PC-3 (cell line): ENCODE measurements around the gene CCT4.
"Not testable (repeated sequence)": the region's sequence is repeated elsewhere in the genome, so short reads cannot be mapped to it uniquely, and the experiment has no call there.

ENCODE experiments used
- CTCF ChIP-seq: fragments of 300-600 bp; sonication (generic); conservative IDR thresholded peaks from 2 replicates; pipeline ENCODE4 v1.5.1; 2017; ENCODE audit warnings: antibody characterized with exemption, low read depth, mild to moderate bottlenecking, low read length
- EZH2 ChIP-seq: fragments of 300-600 bp; sonication (generic); IDR thresholded peaks from one replicate; pipeline ENCODE4 v1.6.1; 2017; ENCODE audit warnings: antibody characterized with exemption, mild to moderate bottlenecking, low read length; ENCODE audit not compliant: unreplicated experiment
- EZH2phosphoT487 ChIP-seq: fragments of 300-600 bp; sonication (generic); IDR thresholded peaks from 2 replicates; pipeline ENCODE4 v1.6.1; 2018; ENCODE audit warnings: mild to moderate bottlenecking, antibody characterized with exemption, low read length, borderline replicate concordance

DNA sequence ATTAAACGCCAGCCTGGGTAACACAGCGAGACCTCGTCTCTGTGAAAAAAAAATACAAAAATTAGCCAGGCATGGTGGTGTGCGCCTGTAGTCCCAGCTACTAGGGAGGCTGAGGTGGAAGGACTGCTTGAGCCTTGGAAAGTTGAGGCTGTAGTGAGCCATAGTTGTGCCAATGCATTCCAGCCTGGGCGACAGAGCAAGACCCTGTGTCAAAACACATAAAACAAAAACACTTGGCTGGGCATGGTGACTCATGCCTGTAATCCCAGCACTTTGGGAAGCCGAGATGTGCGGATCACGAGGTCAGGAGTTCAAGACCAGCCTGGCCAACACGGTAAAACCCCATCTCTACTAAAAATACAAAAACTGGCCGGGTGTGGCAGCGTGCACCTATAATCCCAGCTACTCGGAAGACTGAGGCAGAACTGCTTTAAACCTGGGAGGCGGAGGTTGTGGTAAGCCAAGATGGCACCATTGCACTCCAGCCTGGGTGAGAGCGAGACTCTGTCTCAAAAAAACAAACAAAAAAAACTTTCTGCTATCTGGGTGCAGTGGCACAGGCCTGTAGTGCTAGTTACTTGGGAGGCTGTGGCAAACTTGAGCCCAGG, 21.9 kb downstream of the CCT4 start:
- TF ChIP-seq EZH2, CTCF, EZH2phosphoT487: not testable (repeated sequence)
